Activated T-cell treated with anti-CD3 and anti-CD28 coated beads for 1 hour (primary cell): ENCODE measurements around the gene MIA2.
"Not testable (repeated sequence)": the region's sequence is repeated elsewhere in the genome, so short reads cannot be mapped to it uniquely, and the experiment has no call there.

Experiments used
- DNase-seq: peaks from one replicate; pipeline ENCODE4 v3.0.0-alpha.2; 2020; ENCODE audit warnings: low read depth

Gene MIA2

GRCh38 chr14:39341126-39341525 is 107.4 kb downstream of the MIA2 start:
- DNase-seq = not testable (repeated sequence)

GRCh38 chr14:39342768-39343167 is 109.1 kb downstream of the MIA2 start:
- no peak for DNase-seq

- no peak for DNase-seq
Observed at GRCh38 chr14:39343614-39344013, 109.9 kb downstream of the MIA2 start.

- no peak for DNase-seq
Observed at GRCh38 chr14:39350866-39351265, 117.2 kb downstream of the MIA2 start.

- no peak for DNase-seq
Observed at GRCh38 chr14:39351708-39352107, 118.0 kb downstream of the MIA2 start.

GRCh38 chr14:39359069-39359468 is 125.4 kb downstream of the MIA2 start:
- DNase-seq = not testable (repeated sequence)

- DNase-seq = no peak
Observed at GRCh38 chr14:39360316-39360715, 126.6 kb downstream of the MIA2 start.

- DNase-seq = not testable (repeated sequence)
Observed at GRCh38 chr14:39361556-39361955, 127.8 kb downstream of the MIA2 start.

GRCh38 chr14:39364509-39364908 is 130.8 kb downstream of the MIA2 start:
- no peak for DNase-seq

- DNase-seq = no peak
Observed at GRCh38 chr14:39365354-39365753, 131.6 kb downstream of the MIA2 start.

GRCh38 chr14:39366460-39367386 is 133.0 kb downstream of the MIA2 start:
- no peak for DNase-seq

GRCh38 chr14:39367387-39367751 is 133.7 kb downstream of the MIA2 start:
- DNase-seq = no peak

GRCh38 chr14:39368261-39368959 is 134.7 kb downstream of the MIA2 start:
- DNase-seq = no peak

GRCh38 chr14:39369029-39369428 is 135.3 kb downstream of the MIA2 start:
- DNase-seq = no peak

GRCh38 chr14:39370415-39370814 is 136.7 kb downstream of the MIA2 start:
- DNase-seq = no peak

- DNase-seq = no peak
Observed at GRCh38 chr14:39372656-39373055, 138.9 kb downstream of the MIA2 start.

- no peak for DNase-seq
Observed at GRCh38 chr14:39374851-39375250, 141.1 kb downstream of the MIA2 start.

- no peak for DNase-seq
Observed at GRCh38 chr14:39376667-39377403, 143.1 kb downstream of the MIA2 start.

- no peak for DNase-seq
Observed at GRCh38 chr14:39381366-39381765, 147.7 kb downstream of the MIA2 start.

GRCh38 chr14:39382463-39382862 is 148.7 kb downstream of the MIA2 start:
- DNase-seq = no peak

GRCh38 chr14:39383026-39383660 is 149.4 kb downstream of the MIA2 start:
- DNase-seq = no peak

- no peak for DNase-seq
Observed at GRCh38 chr14:39383741-39384140, 150.0 kb downstream of the MIA2 start.
